HG03571 (cell line): ENCODE results near the gene C17orf107.

Experiments used
- ATAC-seq: cut with Tn5 transposase; IDR thresholded peaks from one replicate; pipeline ENCODE4 v1.9.1; 2021; ENCODE audit not compliant: unreplicated experiment

Gene C17orf107

DNA sequence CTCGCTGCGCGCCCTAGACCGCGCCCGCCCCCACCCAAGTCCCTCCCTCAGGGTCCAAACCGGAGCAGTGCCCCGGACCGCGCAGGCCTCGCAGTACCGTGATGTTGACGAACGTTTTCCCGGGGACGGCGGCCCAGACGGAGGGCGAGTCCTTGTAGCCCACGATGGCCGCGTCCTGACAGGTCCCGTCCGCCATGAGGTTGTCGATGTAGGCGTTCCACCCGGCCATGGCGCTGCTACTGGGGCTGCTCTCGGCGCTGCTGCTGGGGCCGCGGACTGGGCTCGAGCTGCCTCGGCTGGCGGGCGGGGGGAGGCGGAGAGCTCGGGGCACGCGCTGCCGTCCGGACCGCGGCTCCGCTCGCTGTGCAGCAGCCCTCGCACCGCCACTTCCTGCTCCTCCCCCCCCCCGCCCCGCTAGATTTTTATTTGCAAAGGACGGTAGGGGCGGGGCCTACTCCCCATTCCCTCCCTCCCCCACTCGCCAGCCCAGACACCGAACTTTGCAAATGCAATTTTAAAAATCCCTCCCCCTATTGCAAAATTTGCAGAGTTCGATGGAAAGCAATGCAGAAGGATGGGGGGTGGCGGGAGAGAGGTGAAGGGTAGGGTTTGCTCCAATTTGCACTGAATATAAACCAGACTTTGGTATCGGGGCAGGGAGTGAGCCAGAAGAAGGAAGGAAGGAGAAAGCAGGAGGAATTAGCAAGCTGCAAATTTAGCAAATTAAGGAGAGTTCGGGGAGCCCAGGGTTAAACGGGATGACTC is 49.0 kb downstream of the C17orf107 start, which contains the start of gene PFN1:
PFN1 (minus strand) TSS at position 365 of the 765 bp plus-strand sequence; CDS start at position 229, 136 bp downstream.
- no peak for ATAC-seq

DNA sequence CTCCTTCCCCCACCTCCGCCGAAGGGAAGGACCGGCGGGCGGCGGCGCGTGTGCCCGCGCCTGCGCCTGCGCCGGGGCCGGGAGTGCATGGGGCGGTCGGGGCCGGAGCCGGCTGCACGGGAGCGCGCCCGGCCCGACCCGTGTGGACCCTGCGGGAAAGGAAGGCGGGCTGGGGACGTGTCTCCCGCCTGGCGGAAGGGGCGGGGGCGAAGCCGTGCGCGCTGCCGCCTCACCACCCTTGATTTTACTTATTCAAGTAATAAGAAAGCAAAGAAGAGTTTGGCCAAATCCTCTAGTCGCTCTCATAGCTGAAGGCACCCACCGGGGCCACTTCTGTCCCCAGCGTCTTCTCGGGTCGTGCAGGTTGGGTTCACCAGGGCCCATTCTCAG is 49.6 kb downstream of the C17orf107 start:
- no peak for ATAC-seq

GRCh38 chr17:4949321-4950074 is 50.2 kb downstream of the C17orf107 start:
- no peak for ATAC-seq

GRCh38 chr17:4950075-4950745 is 50.9 kb downstream of the C17orf107 start:
- ATAC-seq: no peak

GRCh38 chr17:4950746-4951204 is 51.4 kb downstream of the C17orf107 start, which contains the start of gene ENO3:
Gene ENO3 (plus strand): TSS chr17:4951119. CDS start chr17:4951830, 711 bp downstream.
- no peak for ATAC-seq

DNA sequence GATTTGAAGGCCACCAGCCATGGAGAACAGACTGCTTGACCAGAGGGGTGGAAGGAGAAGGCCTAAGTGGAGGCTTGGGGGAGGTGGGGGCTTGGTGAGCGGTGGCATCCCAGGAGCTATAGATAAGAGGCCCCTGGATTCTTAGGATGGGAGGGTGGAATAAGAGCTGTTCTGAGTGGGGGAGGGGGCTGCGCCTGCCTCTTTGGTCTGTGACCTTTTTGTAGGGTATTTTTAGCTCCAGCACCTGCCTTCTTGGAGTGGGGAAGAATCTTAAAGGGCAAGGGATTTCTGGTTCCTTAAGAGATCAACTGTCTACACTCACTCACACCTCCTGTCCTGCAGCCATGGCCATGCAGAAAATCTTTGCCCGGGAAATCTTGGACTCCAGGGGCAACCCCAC is 52.1 kb downstream of the C17orf107 start:
- no peak for ATAC-seq
